Measurements from ENCODE around the gene IFRD1.

DNA sequence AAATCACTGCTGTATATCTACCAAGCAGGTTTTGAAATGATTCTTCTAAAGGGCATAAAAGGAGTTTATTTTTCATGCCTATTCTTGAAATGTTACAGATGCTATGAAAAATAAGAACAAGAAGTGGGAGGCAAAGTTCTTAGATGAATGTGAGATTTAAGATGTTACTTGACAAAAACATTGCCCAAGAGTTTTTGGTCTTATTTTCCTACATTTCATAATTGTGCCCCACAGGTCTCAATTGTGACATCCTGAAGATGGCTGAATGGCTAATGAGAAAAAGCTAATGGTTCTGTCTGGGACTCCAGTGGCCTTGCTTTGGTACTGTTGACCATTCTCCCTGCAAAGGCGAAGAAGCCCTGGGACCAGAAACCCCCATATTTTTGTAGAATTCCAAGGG is 43.0 kb upstream of the IFRD1 start:
- TF ChIP-seq, protein P1, sequence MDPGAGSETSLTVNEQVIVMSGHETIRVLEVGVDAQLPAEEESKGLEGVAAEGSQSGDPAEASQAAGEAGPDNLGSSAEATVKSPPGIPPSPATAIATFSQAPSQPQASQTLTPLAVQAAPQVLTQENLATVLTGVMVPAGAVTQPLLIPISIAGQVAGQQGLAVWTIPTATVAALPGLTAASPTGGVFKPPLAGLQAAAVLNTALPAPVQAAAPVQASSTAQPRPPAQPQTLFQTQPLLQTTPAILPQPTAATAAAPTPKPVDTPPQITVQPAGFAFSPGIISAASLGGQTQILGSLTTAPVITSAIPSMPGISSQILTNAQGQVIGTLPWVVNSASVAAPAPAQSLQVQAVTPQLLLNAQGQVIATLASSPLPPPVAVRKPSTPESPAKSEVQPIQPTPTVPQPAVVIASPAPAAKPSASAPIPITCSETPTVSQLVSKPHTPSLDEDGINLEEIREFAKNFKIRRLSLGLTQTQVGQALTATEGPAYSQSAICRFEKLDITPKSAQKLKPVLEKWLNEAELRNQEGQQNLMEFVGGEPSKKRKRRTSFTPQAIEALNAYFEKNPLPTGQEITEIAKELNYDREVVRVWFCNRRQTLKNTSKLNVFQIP (CRISPR knock-in tag; IDR thresholded peaks at IDR 0.05; ENCODE audit: borderline replicate concordance, low read depth): no peak
- TF ChIP-seq OSR1 (CRISPR knock-in tag; IDR thresholded peaks at IDR 0.05) (no peak), GLIS3 (CRISPR knock-in tag; IDR thresholded peaks at IDR 0.05) (no peak), ISL1 (CRISPR knock-in tag; IDR thresholded peaks at IDR 0.05) (no peak), ZFP3 (CRISPR knock-in tag; IDR thresholded peaks at IDR 0.05) (no peak), TOX (CRISPR knock-in tag; IDR thresholded peaks at IDR 0.05; ENCODE audit: borderline replicate concordance) (no peak), ARNTL (CRISPR knock-in tag; IDR thresholded peaks at IDR 0.05; ENCODE audit: borderline replicate concordance, low read depth) (no peak), ZFP30 (CRISPR knock-in tag; IDR thresholded peaks at IDR 0.05) (no peak), RARB (CRISPR knock-in tag; IDR thresholded peaks at IDR 0.05) (no peak), ZC3H10 (CRISPR knock-in tag; IDR thresholded peaks at IDR 0.05) (no peak)
- TF ChIP-seq, protein P2, sequence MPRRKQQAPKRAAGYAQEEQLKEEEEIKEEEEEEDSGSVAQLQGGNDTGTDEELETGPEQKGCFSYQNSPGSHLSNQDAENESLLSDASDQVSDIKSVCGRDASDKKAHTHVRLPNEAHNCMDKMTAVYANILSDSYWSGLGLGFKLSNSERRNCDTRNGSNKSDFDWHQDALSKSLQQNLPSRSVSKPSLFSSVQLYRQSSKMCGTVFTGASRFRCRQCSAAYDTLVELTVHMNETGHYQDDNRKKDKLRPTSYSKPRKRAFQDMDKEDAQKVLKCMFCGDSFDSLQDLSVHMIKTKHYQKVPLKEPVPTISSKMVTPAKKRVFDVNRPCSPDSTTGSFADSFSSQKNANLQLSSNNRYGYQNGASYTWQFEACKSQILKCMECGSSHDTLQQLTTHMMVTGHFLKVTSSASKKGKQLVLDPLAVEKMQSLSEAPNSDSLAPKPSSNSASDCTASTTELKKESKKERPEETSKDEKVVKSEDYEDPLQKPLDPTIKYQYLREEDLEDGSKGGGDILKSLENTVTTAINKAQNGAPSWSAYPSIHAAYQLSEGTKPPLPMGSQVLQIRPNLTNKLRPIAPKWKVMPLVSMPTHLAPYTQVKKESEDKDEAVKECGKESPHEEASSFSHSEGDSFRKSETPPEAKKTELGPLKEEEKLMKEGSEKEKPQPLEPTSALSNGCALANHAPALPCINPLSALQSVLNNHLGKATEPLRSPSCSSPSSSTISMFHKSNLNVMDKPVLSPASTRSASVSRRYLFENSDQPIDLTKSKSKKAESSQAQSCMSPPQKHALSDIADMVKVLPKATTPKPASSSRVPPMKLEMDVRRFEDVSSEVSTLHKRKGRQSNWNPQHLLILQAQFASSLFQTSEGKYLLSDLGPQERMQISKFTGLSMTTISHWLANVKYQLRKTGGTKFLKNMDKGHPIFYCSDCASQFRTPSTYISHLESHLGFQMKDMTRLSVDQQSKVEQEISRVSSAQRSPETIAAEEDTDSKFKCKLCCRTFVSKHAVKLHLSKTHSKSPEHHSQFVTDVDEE (CRISPR knock-in tag; IDR thresholded peaks at IDR 0.05): no peak

All from SK-N-SH treated with all-trans-retinoic acid at 6 μM for 48 hours (cell line).